Left lung (tissue), 10 donors: ENCODE data around the gene ETV4. TPM values are rescaled to one million over a fixed set of nuclear protein-coding genes. Genes with fewer than 3 reads are reported as not detected.

ENCODE experiments used
- ATAC-seq: fragments of 200-7000 bp; cut with Tn5 transposase; one replicate; pipeline ENCODE4 v1.9.1; 2020; ENCODE audit warnings: moderate library complexity
- DNase-seq, 4 donors: peaks; one replicate each; pipeline ENCODE4 v3.0.0-alpha.2; 2013 to 2020
- H3K27ac ChIP-seq, 2 donors: fragments of 200-600 bp; sonication (generic) in 1 of 2; one replicate each; pipeline versions ENCODE4 v1.5.0 to v1.8.0; 2020 to 2021
- H3K27me3 ChIP-seq, 2 donors: fragments of 200-600 bp; sonication (generic) in 1 of 2; one replicate each; pipeline versions ENCODE4 v1.5.0 to v1.8.0; 2020 to 2021
- H3K36me3 ChIP-seq, 2 donors: fragments of 200-600 bp; sonication (generic) in 1 of 2; one replicate each; pipeline versions ENCODE4 v1.5.0 to v1.8.0; 2020 to 2021
- H3K4me1 ChIP-seq, 2 donors: fragments of 200-600 bp; one replicate each; pipeline ENCODE4 v1.8.0; 2021
- H3K4me3 ChIP-seq, 2 donors: fragments of 200-600 bp; sonication (generic) in 1 of 2; one replicate each; pipeline versions ENCODE4 v1.5.0 to v1.8.0; 2020 to 2021; ENCODE audit warnings: mild to moderate bottlenecking in 1 of 2
- H3K9me3 ChIP-seq, 2 donors: fragments of 200-600 bp; sonication (generic) in 1 of 2; one replicate each; pipeline versions ENCODE4 v1.5.0 to v1.8.0; 2020 to 2021
- CTCF ChIP-seq, 2 donors: fragments of 200-600 bp; sonication (generic) in 1 of 2; IDR thresholded peaks; one replicate each; pipeline versions ENCODE4 v1.5.0 to v1.8.0; 2021; ENCODE audit warnings: antibody characterized with exemption in 2 of 2
- intact Hi-C, 2 donors: fragments of 100-400 bp; cut with DNase I; formaldehyde crosslinking; loops; one replicate each; pipeline versions ENCODE4 v1.11.2 to v1.14.2; 2022
- polyA plus RNA-seq, 6 donors: library from polyadenylated mRNA; unstranded; fragments of 120-200 nt; gene quantifications; one replicate each; pipeline ENCODE4 v1.2.1, GENCODE V29; 2013; ENCODE audit not compliant: insufficient read length in 6 of 6
- total RNA-seq, 2 donors: library from RNA; stranded (reverse); fragmentation: NEBNext Ultra II Directional; extraction: Animal tissue kit (Norgen Biotek cat#: 25700); gene quantifications; one replicate each; pipeline ENCODE4 v1.2.1, GENCODE V29; 2021
- donor health status: DM: no; HTN: yes; CAD: no.
- donor health status: DM: no; HTN: no; CAD: no.

Gene ETV4
- total and polyA plus RNA-seq, 8 donors = 4.3 to 24.3 (median 13.4) TPM

DNA sequence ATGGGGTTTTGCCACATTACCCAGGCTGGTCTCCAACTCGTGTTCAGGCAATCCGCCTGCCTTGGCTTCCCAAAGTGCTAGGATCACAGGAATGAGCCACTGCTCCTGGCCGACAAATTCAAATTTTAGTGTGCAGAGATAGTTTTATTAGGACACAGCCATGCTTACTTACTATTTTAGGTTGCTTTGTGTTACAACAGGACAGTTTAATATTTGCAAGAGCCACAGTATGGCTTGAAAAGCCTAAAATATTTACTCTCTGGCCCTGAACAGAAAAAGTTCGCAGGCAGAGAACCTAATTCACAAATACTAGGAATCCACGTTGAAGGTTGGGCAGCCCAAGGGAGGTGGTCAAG, 12.6 kb upstream of the ETV4 start:
- intact Hi-C loops = no loop called here
- Histone ChIP-seq H3K4me1 (peaks cover 0 to 12% of the 10 kb centered on the region in 2 donors), H3K27ac (no peak overlapping the region), H3K36me3 (no peaks in the 10 kb centered on the region), H3K9me3 (no peaks in the 10 kb centered on the region), H3K27me3 (peaks cover 0 to 30% of the 10 kb centered on the region in 2 donors), H3K4me3 (no peak overlapping the region)
- TF ChIP-seq CTCF (IDR thresholded peaks at IDR 0.05) = no peak
- no peak for DNase-seq
- no peak for ATAC-seq

DNA sequence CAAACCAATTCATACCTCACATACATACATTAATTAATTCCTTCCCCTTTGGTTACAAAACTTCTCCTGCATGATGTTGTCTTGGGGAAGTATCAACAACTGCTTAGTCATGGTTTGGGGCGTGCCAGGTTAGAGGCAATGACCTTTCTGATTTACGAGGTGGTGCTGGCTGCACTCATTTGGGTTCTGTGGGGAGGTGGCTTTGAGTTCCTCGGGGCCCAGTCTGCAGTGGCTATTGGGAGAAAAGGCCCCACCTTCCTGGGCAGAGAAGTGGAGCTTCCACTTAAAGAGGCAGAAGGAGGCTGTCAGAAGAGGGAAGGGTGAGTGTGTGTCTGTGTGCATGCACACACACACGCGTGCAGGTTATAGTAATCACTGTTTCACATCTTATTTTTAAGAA, 10.2 kb upstream of the ETV4 start:
- TF ChIP-seq CTCF (IDR thresholded peaks at IDR 0.05) = no peak
- intact Hi-C loops = no loop called here
- Histone ChIP-seq H3K9me3 (no peaks in the 10 kb centered on the region), H3K4me1 (peaks cover 0 to 8% of the 10 kb centered on the region in 2 donors), H3K27me3 (peaks cover 0 to 23% of the 10 kb centered on the region in 2 donors), H3K27ac (no peak overlapping the region), H3K4me3 (no peak overlapping the region), H3K36me3 (no peaks in the 10 kb centered on the region)
- DNase-seq = peak in 2 of 4 donors; percentile 20 to 66
- peak; percentile 83 for ATAC-seq

DNA sequence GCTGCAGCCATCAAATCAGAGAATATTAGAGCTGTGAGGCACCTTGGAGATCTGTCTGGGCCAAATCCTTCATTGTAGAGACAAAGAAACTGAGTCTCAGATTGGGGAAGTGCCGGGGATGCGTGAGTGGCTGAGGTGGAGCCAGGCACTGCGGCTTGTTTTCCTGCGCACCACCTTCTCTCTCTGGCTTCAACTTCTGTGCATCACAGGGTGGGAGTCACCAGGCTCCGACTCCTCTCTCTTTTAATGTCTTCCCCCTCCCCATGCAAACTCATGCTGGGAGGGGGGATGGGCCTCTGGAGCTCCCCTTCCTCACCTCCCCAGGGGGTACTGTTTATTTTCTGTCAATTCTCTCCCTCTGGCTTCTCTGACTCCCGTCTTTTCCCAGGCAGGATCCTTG, 8.7 kb upstream of the ETV4 start:
- Histone ChIP-seq H3K27me3 (peaks cover 0 to 23% of the 10 kb centered on the region in 2 donors), H3K4me3 (no peak overlapping the region), H3K4me1 (peaks cover 0 to 8% of the 10 kb centered on the region in 2 donors), H3K27ac (no peak overlapping the region), H3K9me3 (no peaks in the 10 kb centered on the region), H3K36me3 (no peaks in the 10 kb centered on the region)
- ATAC-seq (no peak), DNase-seq (no peak)
- TF ChIP-seq CTCF (IDR thresholded peaks at IDR 0.05) = no peak
- intact Hi-C loops = no loop called here

DNA sequence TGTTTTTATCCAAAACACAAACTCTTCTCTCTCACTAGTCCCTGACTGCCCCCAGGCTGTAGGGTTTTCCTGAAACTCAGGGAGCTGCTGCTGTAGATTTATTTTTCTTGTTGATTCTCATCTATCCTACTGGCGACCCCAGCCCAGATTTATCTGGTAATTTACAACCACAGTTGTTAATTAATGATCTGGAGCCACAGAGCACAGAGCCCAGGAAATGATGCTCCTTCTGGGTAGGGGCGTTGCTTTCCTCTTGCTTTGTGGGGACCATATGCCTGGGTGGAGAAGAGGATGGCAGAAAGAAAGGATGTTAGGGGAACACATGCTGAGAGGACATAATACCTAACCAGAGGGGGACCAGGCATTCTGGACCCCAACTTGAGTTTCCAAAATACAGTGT, 7.4 kb upstream of the ETV4 start:
- Histone ChIP-seq H3K36me3 (no peaks in the 10 kb centered on the region), H3K4me3 (no peak overlapping the region), H3K27me3 (peaks cover 0 to 30% of the 10 kb centered on the region in 2 donors), H3K9me3 (no peaks in the 10 kb centered on the region), H3K27ac (no peak overlapping the region), H3K4me1 (peaks cover 0 to 8% of the 10 kb centered on the region in 2 donors)
- ATAC-seq (no peak), DNase-seq (no peak)
- intact Hi-C loops = no loop called here
- no peak for TF ChIP-seq CTCF (IDR thresholded peaks at IDR 0.05)

DNA sequence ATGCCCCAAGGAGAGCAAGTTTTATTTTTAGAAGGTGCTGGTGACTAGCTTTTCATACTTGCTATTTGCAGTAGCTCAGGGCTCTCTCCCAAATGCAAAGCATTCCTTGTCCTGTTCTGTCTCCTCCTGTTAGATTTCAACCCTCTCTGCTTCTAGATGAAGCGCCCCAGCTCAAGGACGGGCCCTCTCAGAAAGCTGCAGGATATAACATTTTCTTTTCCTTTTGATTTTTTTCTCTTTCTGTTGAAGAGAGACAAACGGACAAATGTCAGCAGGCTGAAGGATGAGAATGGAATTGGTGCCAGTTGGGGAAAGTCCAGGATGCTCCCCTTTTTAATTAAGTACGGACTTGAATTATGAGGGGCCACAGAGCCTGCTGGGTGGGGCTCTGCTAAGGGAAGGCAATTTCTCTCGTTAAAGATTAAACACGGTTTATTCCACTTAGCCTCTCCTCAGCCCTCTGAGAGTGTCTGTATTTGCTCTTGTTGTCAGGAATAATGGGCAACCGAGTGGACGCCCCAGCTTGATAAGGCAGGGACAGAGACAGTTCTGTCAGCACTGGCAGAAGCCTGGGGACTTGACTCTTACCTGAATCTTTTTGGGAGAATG, 6.2 kb upstream of the ETV4 start:
- Histone ChIP-seq H3K27me3 (peaks cover 0 to 42% of the 10 kb centered on the region in 2 donors), H3K27ac (no peak overlapping the region), H3K36me3 (no peaks in the 10 kb centered on the region), H3K9me3 (no peaks in the 10 kb centered on the region), H3K4me3 (no peak overlapping the region), H3K4me1 (peaks cover 0 to 8% of the 10 kb centered on the region in 2 donors)
- TF ChIP-seq CTCF (IDR thresholded peaks at IDR 0.05) = no peak
- intact Hi-C loops = no loop called here
- ATAC-seq = peak; percentile 70
- no peak for DNase-seq
